GM12878 (cell line): ENCODE data around the gene ACSL3. TPM values are rescaled to one million over a fixed set of nuclear protein-coding genes. Genes with fewer than 3 reads are reported as not detected.

Experiments used
- ASH2L ChIP-seq: fragments of 300-600, 200-600 bp; sonication (generic); IDR thresholded peaks from 2 replicates; pipeline ENCODE4 v1.6.1; 2017; ENCODE audit warnings: low read depth, mild to moderate bottlenecking, borderline replicate concordance
- BMI1 ChIP-seq: fragments of 450-650 bp; IDR thresholded peaks from 2 replicates; pipeline ENCODE4 v1.6.1; 2016; ENCODE audit warnings: mild to moderate bottlenecking, moderate library complexity, borderline replicate concordance
- CHD1 ChIP-seq: IDR thresholded peaks from 2 replicates; pipeline ENCODE4 v1.6.1; 2012; ENCODE audit warnings: low read depth, low read length, improper control_type of control experiment
- CHD2 ChIP-seq: IDR thresholded peaks from 2 replicates; pipeline ENCODE4 v1.6.1; 2011; ENCODE audit warnings: low read depth, low read length, improper control_type of control experiment, borderline replicate concordance
- DPF2 ChIP-seq: fragments of 450-650 bp; IDR thresholded peaks from 2 replicates; pipeline ENCODE4 v1.6.1; 2017; ENCODE audit warnings: mild to moderate bottlenecking
- FOXK2 ChIP-seq: fragments of 450-650 bp; IDR thresholded peaks from 2 replicates; pipeline ENCODE4 v1.6.1; 2017; ENCODE audit warnings: mild to moderate bottlenecking, moderate library complexity
- KAT2A ChIP-seq: conservative IDR thresholded peaks from 2 replicates; pipeline ENCODE4 v1.6.1; 2011; ENCODE audit warnings: low read depth, low read length; ENCODE audit not compliant: control insufficient read depth
- MTA3 ChIP-seq: IDR thresholded peaks from 2 replicates; pipeline ENCODE4 v1.6.1; 2012; ENCODE audit warnings: low read length, inconsistent platforms, borderline replicate concordance
- MYC ChIP-seq: IDR thresholded peaks from 2 replicates; pipeline ENCODE4 v1.6.1; 2011; ENCODE audit warnings: mild to moderate bottlenecking, low read length, moderate library complexity, inconsistent platforms; ENCODE audit not compliant: insufficient read depth, insufficient replicate concordance, insufficient read length, severe bottlenecking
- NBN ChIP-seq: fragments of 450-650 bp; IDR thresholded peaks from 2 replicates; pipeline ENCODE4 v1.6.1; 2016
- RAD21 ChIP-seq: IDR thresholded peaks from 2 replicates; pipeline ENCODE4 v1.6.1; 2011; ENCODE audit warnings: mild to moderate bottlenecking, low read depth, low read length, moderate library complexity; ENCODE audit not compliant: insufficient read depth
- RUNX3 ChIP-seq: IDR thresholded peaks from 2 replicates; pipeline ENCODE4 v1.6.1; 2012; ENCODE audit warnings: low read length, inconsistent platforms
- SMAD5 ChIP-seq: IDR thresholded peaks from 2 replicates; pipeline ENCODE4 v1.6.1; 2016; ENCODE audit warnings: antibody characterized with exemption, low read depth
- STAT3 ChIP-seq: IDR thresholded peaks from 2 replicates; pipeline ENCODE4 v1.6.1; 2011; ENCODE audit warnings: low read depth, low read length, improper control_type of control experiment
- polyA plus RNA-seq, 11 experiments: library from polyadenylated mRNA; depleted of rRNA in 4 of 11; unstranded in 6 of 11; stranded (reverse) in 5 of 11; fragments of >200 nt; fragmentation: Nextera tagmentation in 4 of 11; fragmentation: Illumina TruSeq in 1 of 11; extraction: Ambion mirVana in 4 of 11; extraction: Trizol in 1 of 11; gene quantifications; 1 replicate in 1 of 11; 2 replicates in 10 of 11; pipeline versions ENCODE4 v1.2.1 to v1.2.3, GENCODE V29; 2011 to 2016; ENCODE audit warnings: inconsistent platforms in 2 of 11, missing spikeins in 2 of 11, low read depth in 1 of 11
- total RNA-seq, 4 experiments: library from RNA; depleted of rRNA in 3 of 4; stranded (reverse); fragments of >200 nt in 3 of 4; fragmentation: Illumina TruSeq in 1 of 4; extraction: Trizol in 1 of 4; gene quantifications; 2 replicates each; pipeline versions ENCODE4 v1.2.1 to v1.2.3, GENCODE V29; 2013 to 2021
- TF ChIP-seq, protein P1 (sequence below): fragments of 450-650 bp; formaldehyde crosslinking; IDR thresholded peaks from 2 replicates; pipeline ENCODE4 v1.4.0; 2022; ENCODE audit warnings: mild to moderate bottlenecking, moderate library complexity
- TF ChIP-seq, protein P2 (sequence below): fragments of 450-650 bp; IDR thresholded peaks from 2 replicates; pipeline ENCODE4 v1.6.1; 2017; ENCODE audit warnings: mild to moderate bottlenecking, low read depth, inconsistent platforms; ENCODE audit not compliant: poor library complexity, severe bottlenecking
- TF ChIP-seq, protein P3 (sequence below): IDR thresholded peaks from 2 replicates; pipeline ENCODE4 v1.6.1; 2011; ENCODE audit warnings: borderline replicate concordance, low read depth, mild to moderate bottlenecking, moderate library complexity, low read length; ENCODE audit not compliant: insufficient read depth, poor library complexity, severe bottlenecking
- TF ChIP-seq, protein P4 (sequence below): fragments of 450-650 bp; IDR thresholded peaks from 2 replicates; pipeline ENCODE4 v1.6.1; 2014; ENCODE audit warnings: mild to moderate bottlenecking
- TF ChIP-seq, protein P5 (sequence below): fragments of 450-650 bp; IDR thresholded peaks from 2 replicates; pipeline ENCODE4 v1.6.1; 2016; ENCODE audit warnings: mild to moderate bottlenecking, moderate library complexity, borderline replicate concordance

ACSL3 gene
- total and polyA plus RNA-seq, 10 of the 15 experiments (the other 5 are each of a cell fraction or from before 2014, with no cell fraction given) = 15.6 to 83.9 (median 56.7) TPM

DNA sequence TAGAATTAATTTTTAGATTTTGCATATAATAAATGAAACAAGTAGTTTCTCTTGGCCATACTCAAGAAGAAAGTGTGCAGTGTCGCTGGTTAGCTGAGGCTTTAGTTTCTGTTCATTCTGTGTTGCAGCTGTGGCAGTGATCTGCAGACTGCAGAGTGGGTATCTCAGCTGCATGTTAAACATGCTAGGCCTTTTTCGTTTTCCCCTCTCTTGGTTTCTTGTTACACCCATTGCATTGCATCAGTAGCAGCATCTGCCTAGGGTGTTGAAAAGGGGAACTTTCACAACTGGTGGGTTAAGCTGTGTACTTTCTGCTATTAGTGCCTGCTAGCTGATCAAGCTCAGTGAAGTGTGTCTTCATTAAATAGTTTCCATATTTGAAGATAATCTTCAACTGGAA, 51.3 kb downstream of the ACSL3 start (continued):
- TF ChIP-seq RUNX3 (peak; percentile 61), RAD21 (no peak), KAT2A (no peak), STAT3 (no peak), CHD1 (no peak), FOXK2 (no peak), MTA3 (no peak), MYC (no peak), BMI1 (no peak), SMAD5 (0 out of 2 replicates have a peak, but pooled peaks have one; percentile 35), DPF2 (0 out of 2 replicates have a peak, but pooled peaks have one; percentile 40), CHD2 (no peak), ASH2L (no peak), NBN (peak; percentile 62)
- TF ChIP-seq, protein P1, sequence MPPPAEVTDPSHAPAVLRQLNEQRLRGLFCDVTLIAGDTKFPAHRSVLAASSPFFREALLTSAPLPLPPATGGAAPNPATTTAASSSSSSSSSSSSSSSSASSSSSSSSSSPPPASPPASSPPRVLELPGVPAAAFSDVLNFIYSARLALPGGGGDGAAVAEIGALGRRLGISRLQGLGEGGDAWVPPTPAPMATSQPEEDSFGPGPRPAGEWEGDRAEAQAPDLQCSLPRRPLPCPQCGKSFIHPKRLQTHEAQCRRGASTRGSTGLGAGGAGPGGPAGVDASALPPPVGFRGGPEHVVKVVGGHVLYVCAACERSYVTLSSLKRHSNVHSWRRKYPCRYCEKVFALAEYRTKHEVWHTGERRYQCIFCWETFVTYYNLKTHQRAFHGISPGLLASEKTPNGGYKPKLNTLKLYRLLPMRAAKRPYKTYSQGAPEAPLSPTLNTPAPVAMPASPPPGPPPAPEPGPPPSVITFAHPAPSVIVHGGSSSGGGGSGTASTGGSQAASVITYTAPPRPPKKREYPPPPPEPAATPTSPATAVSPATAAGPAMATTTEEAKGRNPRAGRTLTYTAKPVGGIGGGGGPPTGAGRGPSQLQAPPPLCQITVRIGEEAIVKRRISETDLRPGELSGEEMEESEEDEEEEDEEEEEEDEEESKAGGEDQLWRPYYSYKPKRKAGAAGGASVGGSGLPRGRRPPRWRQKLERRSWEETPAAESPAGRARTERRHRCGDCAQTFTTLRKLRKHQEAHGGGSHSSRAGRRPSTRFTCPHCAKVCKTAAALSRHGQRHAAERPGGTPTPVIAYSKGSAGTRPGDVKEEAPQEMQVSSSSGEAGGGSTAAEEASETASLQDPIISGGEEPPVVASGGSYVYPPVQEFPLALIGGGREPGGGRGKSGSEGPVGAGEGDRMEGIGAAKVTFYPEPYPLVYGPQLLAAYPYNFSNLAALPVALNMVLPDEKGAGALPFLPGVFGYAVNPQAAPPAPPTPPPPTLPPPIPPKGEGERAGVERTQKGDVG = no peak
- TF ChIP-seq, protein P2, sequence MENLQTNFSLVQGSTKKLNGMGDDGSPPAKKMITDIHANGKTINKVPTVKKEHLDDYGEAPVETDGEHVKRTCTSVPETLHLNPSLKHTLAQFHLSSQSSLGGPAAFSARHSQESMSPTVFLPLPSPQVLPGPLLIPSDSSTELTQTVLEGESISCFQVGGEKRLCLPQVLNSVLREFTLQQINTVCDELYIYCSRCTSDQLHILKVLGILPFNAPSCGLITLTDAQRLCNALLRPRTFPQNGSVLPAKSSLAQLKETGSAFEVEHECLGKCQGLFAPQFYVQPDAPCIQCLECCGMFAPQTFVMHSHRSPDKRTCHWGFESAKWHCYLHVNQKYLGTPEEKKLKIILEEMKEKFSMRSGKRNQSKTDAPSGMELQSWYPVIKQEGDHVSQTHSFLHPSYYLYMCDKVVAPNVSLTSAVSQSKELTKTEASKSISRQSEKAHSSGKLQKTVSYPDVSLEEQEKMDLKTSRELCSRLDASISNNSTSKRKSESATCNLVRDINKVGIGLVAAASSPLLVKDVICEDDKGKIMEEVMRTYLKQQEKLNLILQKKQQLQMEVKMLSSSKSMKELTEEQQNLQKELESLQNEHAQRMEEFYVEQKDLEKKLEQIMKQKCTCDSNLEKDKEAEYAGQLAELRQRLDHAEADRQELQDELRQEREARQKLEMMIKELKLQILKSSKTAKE = no peak
- TF ChIP-seq, protein P3, sequence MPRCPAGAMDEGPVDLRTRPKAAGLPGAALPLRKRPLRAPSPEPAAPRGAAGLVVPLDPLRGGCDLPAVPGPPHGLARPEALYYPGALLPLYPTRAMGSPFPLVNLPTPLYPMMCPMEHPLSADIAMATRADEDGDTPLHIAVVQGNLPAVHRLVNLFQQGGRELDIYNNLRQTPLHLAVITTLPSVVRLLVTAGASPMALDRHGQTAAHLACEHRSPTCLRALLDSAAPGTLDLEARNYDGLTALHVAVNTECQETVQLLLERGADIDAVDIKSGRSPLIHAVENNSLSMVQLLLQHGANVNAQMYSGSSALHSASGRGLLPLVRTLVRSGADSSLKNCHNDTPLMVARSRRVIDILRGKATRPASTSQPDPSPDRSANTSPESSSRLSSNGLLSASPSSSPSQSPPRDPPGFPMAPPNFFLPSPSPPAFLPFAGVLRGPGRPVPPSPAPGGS = no peak
- TF ChIP-seq, protein P4, sequence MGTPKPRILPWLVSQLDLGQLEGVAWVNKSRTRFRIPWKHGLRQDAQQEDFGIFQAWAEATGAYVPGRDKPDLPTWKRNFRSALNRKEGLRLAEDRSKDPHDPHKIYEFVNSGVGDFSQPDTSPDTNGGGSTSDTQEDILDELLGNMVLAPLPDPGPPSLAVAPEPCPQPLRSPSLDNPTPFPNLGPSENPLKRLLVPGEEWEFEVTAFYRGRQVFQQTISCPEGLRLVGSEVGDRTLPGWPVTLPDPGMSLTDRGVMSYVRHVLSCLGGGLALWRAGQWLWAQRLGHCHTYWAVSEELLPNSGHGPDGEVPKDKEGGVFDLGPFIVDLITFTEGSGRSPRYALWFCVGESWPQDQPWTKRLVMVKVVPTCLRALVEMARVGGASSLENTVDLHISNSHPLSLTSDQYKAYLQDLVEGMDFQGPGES = no peak
- TF ChIP-seq, protein P5, sequence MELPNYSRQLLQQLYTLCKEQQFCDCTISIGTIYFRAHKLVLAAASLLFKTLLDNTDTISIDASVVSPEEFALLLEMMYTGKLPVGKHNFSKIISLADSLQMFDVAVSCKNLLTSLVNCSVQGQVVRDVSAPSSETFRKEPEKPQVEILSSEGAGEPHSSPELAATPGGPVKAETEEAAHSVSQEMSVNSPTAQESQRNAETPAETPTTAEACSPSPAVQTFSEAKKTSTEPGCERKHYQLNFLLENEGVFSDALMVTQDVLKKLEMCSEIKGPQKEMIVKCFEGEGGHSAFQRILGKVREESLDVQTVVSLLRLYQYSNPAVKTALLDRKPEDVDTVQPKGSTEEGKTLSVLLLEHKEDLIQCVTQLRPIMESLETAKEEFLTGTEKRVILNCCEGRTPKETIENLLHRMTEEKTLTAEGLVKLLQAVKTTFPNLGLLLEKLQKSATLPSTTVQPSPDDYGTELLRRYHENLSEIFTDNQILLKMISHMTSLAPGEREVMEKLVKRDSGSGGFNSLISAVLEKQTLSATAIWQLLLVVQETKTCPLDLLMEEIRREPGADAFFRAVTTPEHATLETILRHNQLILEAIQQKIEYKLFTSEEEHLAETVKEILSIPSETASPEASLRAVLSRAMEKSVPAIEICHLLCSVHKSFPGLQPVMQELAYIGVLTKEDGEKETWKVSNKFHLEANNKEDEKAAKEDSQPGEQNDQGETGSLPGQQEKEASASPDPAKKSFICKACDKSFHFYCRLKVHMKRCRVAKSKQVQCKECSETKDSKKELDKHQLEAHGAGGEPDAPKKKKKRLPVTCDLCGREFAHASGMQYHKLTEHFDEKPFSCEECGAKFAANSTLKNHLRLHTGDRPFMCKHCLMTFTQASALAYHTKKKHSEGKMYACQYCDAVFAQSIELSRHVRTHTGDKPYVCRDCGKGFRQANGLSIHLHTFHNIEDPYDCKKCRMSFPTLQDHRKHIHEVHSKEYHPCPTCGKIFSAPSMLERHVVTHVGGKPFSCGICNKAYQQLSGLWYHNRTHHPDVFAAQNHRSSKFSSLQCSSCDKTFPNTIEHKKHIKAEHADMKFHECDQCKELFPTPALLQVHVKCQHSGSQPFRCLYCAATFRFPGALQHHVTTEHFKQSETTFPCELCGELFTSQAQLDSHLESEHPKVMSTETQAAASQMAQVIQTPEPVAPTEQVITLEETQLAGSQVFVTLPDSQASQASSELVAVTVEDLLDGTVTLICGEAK = no peak
